GM18511 (cell line): ENCODE measurements around the gene ZNF512B.
"Not testable (repeated sequence)": the region's sequence is repeated elsewhere in the genome, so short reads cannot be mapped to it uniquely, and the experiment has no call there.

ENCODE experiments used
- ATAC-seq: cut with Tn5 transposase; IDR thresholded peaks from one replicate; pipeline ENCODE4 v1.9.1; 2021; ENCODE audit warnings: mild to moderate bottlenecking, moderate library complexity; ENCODE audit not compliant: unreplicated experiment

Gene ZNF512B

DNA sequence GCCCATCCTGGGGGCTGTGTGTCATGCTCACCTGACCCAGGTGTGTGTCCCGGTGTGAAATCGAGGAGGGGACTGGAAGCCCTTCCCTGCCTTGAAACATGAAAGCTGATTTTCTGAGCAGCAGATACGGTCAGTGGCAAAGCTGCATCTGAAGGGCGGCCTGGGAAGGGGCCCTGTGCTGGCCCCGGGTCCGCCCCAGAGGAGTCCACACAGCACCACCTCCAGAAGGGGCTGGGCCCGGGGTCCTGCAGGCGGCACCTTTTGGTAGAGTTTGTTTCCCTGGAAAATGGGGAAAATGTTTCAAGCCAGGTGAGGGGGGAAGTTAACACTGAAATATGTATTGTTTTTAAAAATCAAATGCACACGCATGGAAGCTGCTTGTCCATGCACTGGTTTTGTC is 34.3 kb downstream of the ZNF512B start:
- ATAC-seq = no peak

DNA sequence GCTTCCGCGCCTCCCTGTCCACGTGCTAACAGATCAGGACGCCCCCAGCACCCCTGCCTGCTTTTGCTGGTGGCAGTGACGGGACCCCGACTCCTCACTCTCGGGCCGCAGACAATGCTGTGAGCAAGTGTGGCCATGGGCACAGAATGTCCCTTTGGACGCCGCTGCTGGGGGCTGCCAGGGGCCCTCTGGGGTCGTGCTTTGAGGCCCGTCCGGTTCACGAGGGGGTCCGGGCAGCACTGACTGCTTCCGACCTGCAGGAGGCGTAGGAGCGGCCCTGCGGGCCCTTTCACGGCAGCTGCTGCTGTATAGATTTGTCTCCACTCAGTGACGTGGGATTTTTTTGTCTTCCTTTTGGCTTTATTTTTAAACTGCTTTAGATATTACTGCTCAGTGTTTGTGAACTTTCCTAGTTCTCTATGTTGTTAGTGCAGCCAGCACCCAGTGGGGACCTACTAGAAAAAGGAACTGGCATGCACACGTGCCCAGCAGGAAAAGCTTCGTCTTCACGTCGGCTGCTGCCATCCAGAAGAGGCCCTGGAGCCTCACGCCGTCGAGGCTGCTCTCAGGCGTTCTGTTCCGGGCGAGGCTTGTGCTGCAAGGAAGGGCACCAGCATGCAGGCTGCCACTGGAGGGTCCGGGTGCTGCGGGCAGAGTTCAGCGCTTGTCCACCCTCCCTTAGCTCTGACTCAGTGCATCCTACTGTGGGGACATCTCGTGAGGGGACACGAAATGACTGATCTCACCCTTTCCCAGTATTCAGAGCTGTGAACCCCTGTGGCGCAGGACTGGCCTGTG is 35.3 kb downstream of the ZNF512B start:
- no peak for ATAC-seq

DNA sequence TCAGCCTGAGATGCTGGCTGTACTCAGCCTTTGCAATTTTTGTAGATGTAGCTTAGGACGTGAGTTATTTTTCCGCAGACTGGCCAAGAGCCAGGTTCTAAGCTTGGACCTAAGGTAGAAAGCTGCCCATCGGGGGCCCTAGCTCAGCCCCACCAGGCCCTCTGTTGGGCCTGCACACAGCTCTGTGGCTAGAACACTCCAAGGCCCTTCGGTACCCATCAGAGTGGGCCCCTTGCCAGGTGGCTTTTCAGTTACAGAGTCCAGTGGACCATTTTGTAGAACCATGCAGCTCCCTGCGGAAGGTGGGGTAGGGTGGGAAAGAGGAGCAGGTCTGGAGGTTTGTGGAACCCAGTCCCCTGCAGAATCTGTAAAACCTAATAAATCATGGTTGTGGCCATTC is 36.1 kb downstream of the ZNF512B start:
- ATAC-seq = no peak

DNA sequence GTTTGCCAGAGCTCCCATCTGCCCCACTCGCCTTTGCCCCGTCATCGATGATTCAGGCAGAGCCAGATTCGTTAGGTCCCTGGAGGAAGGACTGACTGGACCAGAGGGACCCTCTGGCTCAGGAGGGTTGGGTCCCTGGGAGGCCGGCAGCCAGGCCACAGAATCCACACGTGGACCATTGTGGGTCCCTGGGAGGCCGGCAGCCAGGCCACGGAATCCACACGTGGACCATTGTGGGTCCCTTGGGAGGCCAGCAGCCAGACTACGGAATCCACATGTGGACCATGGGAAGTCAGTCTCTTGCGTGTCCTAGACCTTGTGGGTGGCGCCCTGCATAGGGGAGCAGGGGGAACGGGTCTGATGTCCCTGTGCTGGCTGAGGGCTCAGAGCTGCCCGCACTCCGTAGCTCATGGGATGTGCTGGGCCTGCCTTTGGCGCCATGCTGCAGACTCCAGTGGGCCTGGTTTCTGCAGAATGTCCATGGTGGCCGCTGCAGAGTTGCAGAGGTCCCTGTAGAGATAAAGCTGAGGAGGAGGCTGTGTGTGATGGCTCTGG is 37.0 kb downstream of the ZNF512B start:
- ATAC-seq = no peak

DNA sequence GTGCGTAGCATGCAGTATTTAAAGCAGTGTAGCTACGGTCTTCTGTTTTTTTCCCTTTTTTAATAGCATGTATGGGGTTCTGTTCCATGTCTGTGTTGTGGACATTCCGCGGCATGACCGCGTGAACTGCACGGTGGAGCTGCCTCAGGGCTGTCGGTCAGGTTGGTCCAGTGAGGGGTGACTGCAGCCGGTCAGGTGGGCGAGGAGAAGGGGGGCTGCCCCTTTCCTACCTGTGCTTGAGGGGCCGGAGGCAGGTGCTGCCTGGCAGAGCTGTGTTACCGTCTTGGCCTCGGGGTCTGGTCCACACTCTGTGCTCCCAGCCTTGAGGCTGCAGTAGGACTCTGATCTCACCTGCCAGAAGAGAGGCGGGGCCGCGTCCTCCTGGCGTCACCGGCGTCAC is 38.0 kb downstream of the ZNF512B start:
- ATAC-seq = no peak

DNA sequence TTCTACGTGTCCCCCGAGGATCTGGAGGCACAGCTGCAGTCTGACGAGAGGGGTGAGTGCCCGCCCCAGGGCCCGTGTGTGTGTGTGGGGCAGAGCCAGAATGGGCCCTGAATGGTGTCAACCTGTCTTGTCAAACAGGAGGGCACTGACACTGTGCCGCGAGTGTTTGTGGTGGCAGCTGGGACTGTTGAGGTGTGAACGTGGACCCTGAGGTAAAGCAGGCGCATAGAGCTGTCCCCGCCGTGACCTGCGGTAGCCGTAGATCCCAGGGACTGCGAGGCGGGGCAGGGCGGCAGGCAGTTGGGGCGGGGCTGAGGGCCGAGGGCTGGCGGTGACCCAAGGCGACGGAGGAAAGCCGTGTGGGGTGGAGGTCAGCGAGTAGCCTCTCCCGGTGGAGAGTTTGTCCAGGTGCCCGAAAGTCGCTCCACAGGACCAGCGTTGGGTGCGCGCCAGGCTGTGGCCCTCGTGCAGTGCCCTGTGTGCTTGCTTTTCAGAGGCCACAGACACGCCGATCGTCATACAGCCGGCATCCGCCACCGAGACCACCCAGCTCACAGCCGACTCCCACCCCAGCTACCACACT is 38.7 kb downstream of the ZNF512B start:
- no peak for ATAC-seq

DNA sequence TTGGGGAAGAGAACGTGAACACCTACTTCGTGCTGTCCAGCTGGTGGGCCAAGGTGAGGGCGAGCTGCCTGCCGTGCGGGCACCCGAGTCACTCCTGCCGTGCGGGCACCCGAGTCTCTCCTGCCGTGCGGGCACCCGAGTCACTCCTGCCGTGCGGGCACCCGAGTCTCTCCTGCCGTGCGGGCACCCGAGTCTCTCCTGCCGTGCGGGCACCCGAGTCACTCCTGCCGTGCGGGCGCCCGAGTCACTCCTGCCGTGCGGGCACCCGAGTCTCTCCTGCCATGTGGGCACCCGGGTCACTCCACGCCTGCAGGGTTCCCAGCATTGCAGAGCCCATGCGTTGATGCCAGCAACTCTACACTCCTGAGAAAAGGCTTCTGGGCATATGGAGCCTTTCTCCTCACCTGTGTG is 40.3 kb downstream of the ZNF512B start:
- ATAC-seq = not testable (repeated sequence)

DNA sequence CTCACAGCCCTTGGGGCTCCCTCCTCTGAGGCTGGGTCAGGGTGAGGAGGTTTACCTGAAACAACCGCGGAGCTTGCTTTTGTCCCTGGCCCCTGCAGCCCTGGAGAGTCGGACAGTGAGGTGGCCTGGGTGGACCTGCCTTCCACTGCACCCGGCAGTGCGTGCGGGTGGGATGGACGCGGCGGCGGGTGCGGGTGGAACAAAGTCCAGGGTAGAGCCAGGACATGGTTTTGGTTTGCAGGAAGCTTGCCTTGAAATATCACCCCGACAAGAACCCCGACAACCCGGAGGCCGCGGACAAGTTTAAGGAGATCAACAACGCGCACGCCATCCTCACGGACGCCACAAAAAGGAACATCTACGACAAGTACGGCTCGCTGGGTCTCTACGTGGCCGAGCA is 40.7 kb downstream of the ZNF512B start:
- no peak for ATAC-seq

DNA sequence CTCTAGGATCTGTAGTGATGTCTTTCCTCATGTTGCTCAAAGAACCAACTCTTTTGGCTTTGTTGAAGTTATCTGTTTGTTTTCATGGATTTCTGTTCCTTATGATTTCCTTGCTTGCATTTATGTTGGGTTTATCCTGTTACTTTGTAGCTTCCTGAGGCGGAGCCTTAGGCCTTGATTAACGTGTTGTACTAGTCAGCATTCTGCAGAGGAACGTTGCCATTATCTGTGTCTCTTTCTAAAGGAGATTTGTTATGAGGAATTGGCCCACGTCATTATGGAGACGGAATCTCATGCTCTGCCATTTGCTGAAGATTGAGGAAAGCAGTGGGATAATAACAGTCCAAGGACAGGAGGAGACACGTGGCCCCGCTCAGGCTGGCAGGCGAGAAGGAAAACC is 43.4 kb downstream of the ZNF512B start:
- ATAC-seq = no peak

DNA sequence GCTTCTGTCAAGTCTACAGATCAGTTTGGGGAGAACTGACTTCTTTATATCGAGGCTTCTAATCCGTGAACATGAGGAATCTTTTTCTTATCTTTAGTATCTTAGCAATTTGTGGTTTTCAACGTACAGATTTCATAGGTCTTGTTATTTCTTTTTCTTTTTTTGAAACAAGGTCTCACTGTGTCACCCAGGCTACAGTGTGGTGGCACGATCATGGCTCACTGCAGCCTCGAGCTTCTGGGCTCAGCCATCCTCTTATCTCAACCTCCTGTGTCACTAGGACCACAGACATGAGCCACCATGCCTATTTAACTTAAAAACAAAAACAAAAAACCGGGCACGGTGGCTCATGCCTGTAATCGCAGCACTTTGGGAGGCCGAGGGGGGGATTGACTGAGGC is 45.5 kb downstream of the ZNF512B start:
- ATAC-seq = no peak

DNA sequence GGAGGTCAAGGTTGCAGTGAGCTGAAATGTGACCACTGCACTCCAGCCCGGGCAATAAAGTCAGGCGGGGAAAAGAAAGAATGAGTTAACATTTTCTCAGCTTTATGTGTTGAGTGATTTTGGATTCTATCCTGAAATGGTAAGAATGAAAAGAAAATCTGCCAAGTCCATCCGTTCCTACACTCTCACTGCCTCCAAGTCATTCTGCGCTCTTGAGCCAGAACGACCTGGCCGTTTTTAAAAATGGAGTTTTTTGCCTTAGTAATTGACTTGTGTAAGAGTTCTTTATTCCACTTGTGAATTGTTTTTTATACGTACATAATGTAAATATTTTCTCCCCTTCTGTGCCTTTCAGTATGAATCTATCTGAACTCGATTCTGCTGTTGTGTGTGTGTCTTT is 46.1 kb downstream of the ZNF512B start:
- ATAC-seq = no peak

DNA sequence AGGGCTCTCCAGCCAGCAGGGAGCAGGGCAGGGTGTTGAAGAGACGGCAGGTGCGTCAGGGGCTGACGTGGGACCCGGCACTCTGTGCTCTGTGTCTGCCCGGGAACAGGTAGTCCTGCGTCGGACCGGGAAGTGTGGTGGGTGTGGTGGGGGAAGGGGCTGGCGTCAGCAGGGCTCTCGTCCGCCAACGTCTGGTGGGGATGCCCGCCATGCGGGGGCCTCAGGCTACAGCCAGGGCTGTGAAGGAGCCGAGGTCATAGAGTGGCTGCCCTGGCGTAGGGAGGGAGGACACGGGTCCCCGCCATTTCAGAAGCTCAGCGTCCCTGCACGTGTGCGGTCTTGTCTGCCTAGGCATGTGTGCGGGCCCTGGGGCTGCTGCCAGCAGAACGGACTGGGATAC is 49.5 kb downstream of the ZNF512B start:
- no peak for ATAC-seq

DNA sequence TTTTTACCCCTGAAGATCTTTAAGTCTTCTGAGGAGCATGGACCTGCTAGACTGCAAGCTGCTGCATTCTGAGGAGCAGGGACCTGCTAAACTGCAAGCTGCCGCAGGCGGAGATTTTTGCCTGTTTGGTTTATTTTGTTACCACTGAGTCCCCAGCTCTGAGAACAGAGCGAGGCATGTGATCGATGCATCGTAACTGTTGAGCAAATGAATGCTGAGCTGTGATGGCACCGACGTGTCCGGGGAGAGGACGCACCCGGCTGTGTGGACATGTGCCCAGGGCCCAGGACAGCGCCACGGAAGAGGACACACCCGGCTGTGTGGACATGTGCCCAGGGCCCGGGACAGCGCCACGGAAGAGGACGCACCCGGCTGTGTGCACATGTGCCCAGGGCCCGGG is 50.6 kb downstream of the ZNF512B start:
- no peak for ATAC-seq

DNA sequence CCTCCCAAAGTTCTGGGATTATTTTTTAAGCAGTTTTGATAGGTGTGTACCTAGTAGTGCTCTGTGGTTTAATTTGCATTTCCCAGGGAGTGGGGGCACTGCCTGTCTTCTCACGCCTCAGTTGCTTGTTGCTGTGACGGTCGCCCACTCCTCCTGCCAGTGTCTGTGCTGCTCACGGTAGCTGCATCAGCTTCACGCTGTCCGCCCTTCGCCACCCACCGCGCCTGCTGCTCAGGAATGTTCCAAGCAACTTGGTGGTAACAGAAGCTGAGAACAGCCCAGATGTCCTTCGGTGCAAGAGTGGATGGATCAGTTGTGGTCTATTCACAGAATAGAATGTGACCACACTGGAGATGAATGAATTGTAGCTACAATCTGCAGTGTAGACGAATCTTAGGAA is 51.9 kb downstream of the ZNF512B start:
- ATAC-seq = no peak

DNA sequence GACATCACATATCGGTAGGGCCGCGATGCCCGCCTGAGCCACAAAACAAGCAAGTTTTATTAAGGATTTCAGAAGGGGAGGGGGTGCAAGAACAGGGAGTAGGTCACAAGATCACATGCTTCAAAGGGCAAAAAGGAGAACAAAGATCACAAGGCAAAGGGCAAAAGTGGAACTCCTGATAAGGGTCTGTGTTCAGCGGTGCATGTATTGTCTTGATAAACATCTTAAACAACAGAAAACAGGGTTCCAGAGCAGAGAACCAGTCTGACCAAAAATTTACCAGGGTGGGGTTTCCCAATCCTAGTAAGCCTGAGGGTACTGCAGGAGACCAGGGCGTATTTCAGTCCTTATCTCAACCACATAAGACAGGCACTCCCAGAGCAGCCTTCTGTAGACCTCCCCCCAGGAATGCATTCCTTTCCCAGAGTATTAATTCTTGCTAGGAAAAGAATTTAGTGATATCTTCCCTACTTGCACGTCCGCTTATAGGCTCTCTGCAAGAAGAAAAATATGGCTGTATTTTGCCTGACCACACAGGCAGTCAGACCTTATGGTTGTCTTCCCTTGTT is 53.3 kb downstream of the ZNF512B start:
- not testable (repeated sequence) for ATAC-seq

DNA sequence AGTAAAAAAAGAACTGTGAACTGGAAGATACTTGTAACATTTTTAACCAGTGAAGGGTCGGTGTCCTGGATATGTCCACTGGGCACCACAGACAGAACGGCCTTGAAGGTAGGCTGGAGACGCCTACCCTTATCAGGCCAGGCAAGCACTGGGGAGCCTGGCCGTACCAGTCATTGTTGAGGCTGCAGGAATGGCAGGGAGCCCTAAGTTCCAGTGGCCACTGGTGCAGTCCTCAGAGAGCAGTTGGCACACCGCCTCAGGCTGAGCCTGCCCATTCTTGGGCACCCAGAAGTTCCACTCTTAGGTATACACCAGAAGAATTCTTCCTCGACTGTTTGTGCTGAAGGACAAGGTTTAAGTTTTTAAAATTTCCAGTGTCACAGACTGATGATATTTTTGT is 54.3 kb downstream of the ZNF512B start:
- no peak for ATAC-seq

DNA sequence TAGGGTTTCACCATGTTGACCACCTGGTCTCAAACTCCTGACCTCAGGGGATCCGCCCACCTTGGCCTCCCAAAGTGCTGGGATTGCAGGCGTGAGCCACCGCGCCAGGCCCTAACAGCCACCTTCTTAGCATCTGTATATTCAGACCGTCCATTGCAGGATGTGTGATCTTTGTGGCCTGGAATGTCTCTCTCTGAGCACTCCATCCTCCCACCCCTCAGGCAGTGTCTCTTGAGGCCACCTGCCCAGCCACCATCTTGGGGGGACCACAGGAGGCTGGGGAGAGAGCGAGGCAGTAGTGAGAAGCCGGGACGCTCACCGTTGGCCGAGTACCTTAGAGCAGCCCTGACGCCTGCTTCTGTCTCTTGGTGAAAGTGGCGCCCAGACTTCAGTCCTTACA is 56.0 kb downstream of the ZNF512B start:
- ATAC-seq = no peak

DNA sequence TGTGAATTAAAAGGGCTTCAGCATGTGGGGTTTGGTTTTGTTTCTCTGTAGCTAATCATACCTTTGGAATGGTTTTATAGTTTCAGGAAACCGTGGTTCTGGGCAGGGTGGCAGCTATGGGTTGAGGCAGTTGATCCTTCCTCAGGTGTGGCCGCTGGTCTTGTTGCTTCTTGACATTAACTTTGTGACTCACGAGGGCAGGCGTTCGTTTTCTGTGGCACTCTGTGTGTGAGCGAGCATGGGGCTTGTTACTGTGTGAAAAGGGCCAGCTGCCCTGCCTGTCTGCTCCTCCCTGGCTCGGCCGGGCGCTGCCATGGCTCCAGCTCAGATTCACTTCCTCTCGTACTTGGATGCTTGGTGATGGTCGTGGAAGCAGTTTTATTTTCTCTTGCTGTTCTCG is 58.6 kb downstream of the ZNF512B start:
- no peak for ATAC-seq

DNA sequence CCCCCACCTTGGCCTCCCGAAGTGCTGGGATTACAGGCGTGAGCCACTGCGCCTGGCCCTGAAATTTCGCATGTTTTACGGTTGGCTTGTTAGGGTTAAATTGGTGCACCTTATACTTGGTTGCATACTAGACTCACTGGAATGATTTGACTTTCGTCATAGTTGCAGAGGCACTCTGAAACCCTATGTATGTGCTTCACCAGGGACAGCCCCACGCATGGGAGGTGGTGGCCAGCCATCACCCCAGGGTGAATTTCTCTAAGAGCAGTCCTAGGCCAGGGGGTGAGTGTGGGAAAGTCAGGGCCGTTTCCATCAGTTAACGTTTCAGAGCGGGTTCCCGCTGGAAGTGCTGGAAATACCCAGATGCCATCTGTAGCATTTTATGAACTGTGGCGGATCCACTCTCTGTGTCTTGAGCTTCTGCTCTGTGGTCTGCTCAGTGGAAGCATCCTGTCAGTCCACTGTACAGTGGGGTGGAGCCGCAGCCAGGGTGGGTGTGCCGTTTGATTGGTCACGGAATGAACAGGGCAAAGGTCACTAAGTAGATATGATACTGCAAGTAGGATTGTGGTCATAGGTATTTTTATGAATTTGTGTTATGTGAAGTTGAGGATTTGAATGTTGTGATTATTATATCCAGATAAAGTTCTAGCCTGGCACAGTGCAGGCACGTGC is 61.6 kb downstream of the ZNF512B start:
- ATAC-seq = no peak
